WTC11 (cell line): ENCODE data around the gene SLC11A1. TPM values are rescaled to one million over a fixed set of nuclear protein-coding genes. Genes with fewer than 3 reads are reported as not detected.

Source experiments
- ATAC-seq: fragments of 200-7000 bp; cut with Tn5 transposase; 2 replicates; pipeline ENCODE4 v1.10.0; 2021; ENCODE audit warnings: mild to moderate bottlenecking, moderate library complexity
- CTCF ChIA-PET: fragments of 300-600 bp; sonication (Branson Sonifier 250); formaldehyde crosslinking; loops from one replicate; lab custom pipeline; 2021; ENCODE audit warnings: antibody characterized with exemption; lab: Charles Lee
- POLR2A ChIA-PET: fragments of 350-600 bp; sonication (Branson Sonifier 250); formaldehyde crosslinking; loops from one replicate; lab custom pipeline; 2021; ENCODE audit warnings: antibody characterized with exemption; lab: Charles Lee
- DNase-seq: peaks from one replicate; pipeline ENCODE4 v3.0.0; 2021; ENCODE audit warnings: low spot score
- H3K27ac Mint-ChIP-seq: 2 replicates; pipeline ENCODE4 v1.8.0; 2021; ENCODE audit warnings: mixed read lengths
- H3K27me3 Mint-ChIP-seq: 2 replicates; pipeline ENCODE4 v1.8.0; 2021; ENCODE audit warnings: low read depth, mild to moderate bottlenecking, moderate library complexity, mixed read lengths
- H3K36me3 Mint-ChIP-seq: 2 replicates; pipeline ENCODE4 v1.8.0; 2021; ENCODE audit warnings: mixed read lengths
- H3K4me1 Mint-ChIP-seq: 2 replicates; pipeline ENCODE4 v1.8.0; 2022; ENCODE audit warnings: mixed read lengths
- H3K4me3 Mint-ChIP-seq: 2 replicates; pipeline ENCODE4 v1.8.0; 2021; ENCODE audit warnings: mild to moderate bottlenecking, moderate library complexity, mixed read lengths
- H3K9me3 Mint-ChIP-seq: 2 replicates; pipeline ENCODE4 v1.8.0; 2021; ENCODE audit warnings: mixed read lengths
- AFF4 ChIP-seq: sonication (generic); formaldehyde crosslinking; IDR thresholded peaks from 2 replicates; pipeline ENCODE4 v1.8.1; 2023; ENCODE audit warnings: mild to moderate bottlenecking, missing genetic modification reagents, borderline replicate concordance
- ATF1 ChIP-seq: sonication (generic); formaldehyde crosslinking; IDR thresholded peaks from 2 replicates; pipeline ENCODE4 v1.8.1; 2023; ENCODE audit warnings: mild to moderate bottlenecking, moderate library complexity, missing genetic modification reagents
- EMX1 ChIP-seq: fragments of 250-450 bp; sonication (Bioruptor Pico); IDR thresholded peaks from 2 replicates; pipeline ENCODE4 v1.8.0; 2021; ENCODE audit warnings: mild to moderate bottlenecking
- ESRRA ChIP-seq: sonication (generic); formaldehyde crosslinking; IDR thresholded peaks from 2 replicates; pipeline ENCODE4 v1.8.1; 2022; ENCODE audit warnings: mild to moderate bottlenecking, missing genetic modification reagents, borderline replicate concordance
- GABPB1 ChIP-seq: sonication (generic); formaldehyde crosslinking; IDR thresholded peaks from 2 replicates; pipeline ENCODE4 v1.8.1; 2023; ENCODE audit warnings: mild to moderate bottlenecking, missing genetic modification reagents
- GRHL2 ChIP-seq: fragments of 250-450 bp; sonication (Bioruptor Pico); IDR thresholded peaks from 2 replicates; pipeline ENCODE4 v1.8.0; 2022; ENCODE audit warnings: mild to moderate bottlenecking, moderate library complexity; ENCODE audit not compliant: insufficient replicate concordance, severe bottlenecking
- NFYB ChIP-seq: sonication (generic); formaldehyde crosslinking; conservative IDR thresholded peaks from 2 replicates; pipeline ENCODE4 v1.8.0; 2022; ENCODE audit warnings: low read depth, missing genetic modification reagents
- NR2C2 ChIP-seq: sonication (generic); formaldehyde crosslinking; IDR thresholded peaks from 2 replicates; pipeline ENCODE4 v1.8.0; 2022; ENCODE audit warnings: mild to moderate bottlenecking, missing genetic modification reagents
- ZNF121 ChIP-seq: sonication (generic); formaldehyde crosslinking; IDR thresholded peaks from 2 replicates; pipeline ENCODE4 v1.8.0; 2023; ENCODE audit warnings: missing genetic modification reagents
- ZNF317 ChIP-seq: sonication (generic); formaldehyde crosslinking; IDR thresholded peaks from 2 replicates; pipeline ENCODE4 v1.8.1; 2023; ENCODE audit warnings: low read depth, mild to moderate bottlenecking, moderate library complexity, missing genetic modification reagents, borderline replicate concordance
- ZNF425 ChIP-seq: fragments of 250-450 bp; sonication (Bioruptor Pico); conservative IDR thresholded peaks from 2 replicates; pipeline ENCODE4 v1.9.0; 2021; ENCODE audit warnings: mild to moderate bottlenecking
- total RNA-seq: library from RNA; stranded (reverse); gene quantifications from 3 replicates; pipeline ENCODE4 v1.2.3, GENCODE V29; 2021
- TF ChIP-seq, protein P1 (sequence below): sonication (generic); formaldehyde crosslinking; IDR thresholded peaks from 2 replicates; pipeline ENCODE4 v1.8.0; 2022; ENCODE audit warnings: mild to moderate bottlenecking, missing genetic modification reagents
- TF ChIP-seq, protein P2 (sequence below): fragments of 250-450 bp; sonication (Bioruptor Pico); IDR thresholded peaks from 2 replicates; pipeline ENCODE4 v1.9.0; 2021; ENCODE audit warnings: mild to moderate bottlenecking, borderline replicate concordance

Gene SLC11A1
- total RNA-seq, 1 experiment from 2014 or later = 0.31 TPM

GRCh38 chr2:218418321-218418716 is 36.2 kb downstream of the SLC11A1 start (continued):
- TF ChIP-seq AFF4 (CRISPR knock-in tag) = no peak
- TF ChIP-seq, all 79 proteins: peak for 0

DNA sequence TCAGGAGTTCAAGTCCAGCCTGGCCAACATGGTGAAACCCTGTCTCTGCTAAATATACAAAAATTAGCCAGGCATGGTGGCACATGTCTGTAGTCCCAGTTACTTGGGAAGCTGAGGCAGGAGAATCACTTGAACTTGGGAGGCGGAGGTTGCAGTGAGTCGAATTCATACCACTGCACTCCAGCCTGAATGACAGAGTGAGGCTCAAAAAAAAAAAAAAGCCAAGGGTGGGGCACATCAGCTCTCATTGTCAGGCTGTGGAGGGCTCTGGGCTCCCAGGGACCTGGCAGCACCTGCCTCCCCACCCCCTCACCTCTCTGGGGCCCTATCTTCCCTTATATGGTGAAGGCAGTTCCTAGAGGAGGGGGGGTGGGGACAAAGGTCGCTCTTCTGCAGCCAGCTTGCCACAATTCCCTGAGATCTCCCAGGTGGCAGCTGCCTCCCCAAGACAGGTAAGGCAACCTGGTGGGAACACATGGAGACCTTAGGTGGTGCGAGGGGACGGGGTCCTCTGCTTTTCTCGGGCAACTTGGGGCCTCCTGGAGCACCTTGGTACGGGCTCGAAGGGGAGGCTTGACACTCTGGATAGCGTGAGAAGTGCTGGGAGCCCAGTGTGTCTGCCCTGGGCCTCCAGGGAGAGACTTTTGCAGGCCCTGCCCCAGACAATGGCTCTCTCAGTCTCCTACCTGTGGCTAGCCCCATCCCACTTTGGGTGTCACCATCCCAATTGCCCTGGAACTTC is 36.8 kb downstream of the SLC11A1 start, which contains the start of gene VIL1:
TSS of gene VIL1 (plus strand) at position 407 of the 742 bp plus-strand sequence. CDS start 4,656 bp downstream, outside the sequence.
- ChIA-PET CTCF (interaction anchor here (0.8 kb wide), 1 partner anchor 292 kb away, joined by 3 read pairs; the partner anchor contains the start of gene TTLL4), POLR2A (interaction anchor here (0.6 to 0.9 kb wide), 2 partner anchors 13 to 58 kb away, joined by 3 read pairs; no protein-coding TSS in a partner anchor)
- TF ChIP-seq EMX1 (CRISPR knock-in tag) (no peak), ZNF121 (CRISPR knock-in tag) (no peak), GABPB1 (CRISPR knock-in tag) (0 out of 2 replicates have a peak, but pooled peaks have one; percentile 53), ATF1 (CRISPR knock-in tag) (no peak), ZNF425 (no peak), NFYB (CRISPR knock-in tag) (no peak)
- Mint-ChIP-seq H3K27me3 (no peaks in the 10 kb centered on the region; the same call in 1 of the 2 replicates), H3K9me3 (no peaks in the 10 kb centered on the region), H3K4me3 (no peak within 1 kb of the TSS), H3K4me1 (peaks cover 6% of the 10 kb centered on the region), H3K27ac (no peak within 1 kb of the TSS), H3K36me3 (no peaks in the 10 kb centered on the region)
- peak; percentile 90 for ATAC-seq
- DNase-seq = no peak

DNA sequence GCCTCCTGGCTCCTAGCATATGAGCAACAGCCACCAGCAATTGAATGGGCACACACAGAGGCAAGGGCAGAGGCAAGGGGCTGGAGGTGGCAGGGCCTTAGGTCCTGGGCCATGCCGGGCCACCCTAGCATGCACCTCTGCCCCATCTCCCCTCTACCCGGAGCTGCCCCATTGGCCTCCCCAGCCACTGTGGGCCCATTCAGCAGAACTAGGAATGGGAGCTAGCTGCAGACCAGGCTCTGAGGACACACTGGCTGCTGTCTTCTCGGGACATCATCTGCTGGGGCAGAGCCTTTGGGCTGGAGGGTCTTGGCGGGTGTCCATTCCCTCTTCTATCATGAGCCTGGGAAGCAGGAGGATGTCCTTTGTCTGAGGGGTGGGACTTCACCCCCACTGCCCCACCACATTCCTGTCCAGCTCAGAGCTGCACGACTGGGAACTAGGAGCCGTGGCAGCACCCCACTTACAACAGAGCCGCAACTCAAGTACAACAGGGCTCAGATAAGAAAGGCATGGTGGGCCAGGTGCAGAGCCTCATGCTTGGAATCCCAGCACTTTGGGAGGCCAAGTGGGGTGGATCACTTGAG is 37.6 kb downstream of the SLC11A1 start:
- ChIA-PET CTCF (interaction anchor here (0.8 kb wide), 1 partner anchor 291 kb away, joined by 3 read pairs; the partner anchor contains the start of gene TTLL4), POLR2A (interaction anchor here (0.9 kb wide), 1 partner anchor 14 kb away, joined by 3 read pairs; no protein-coding TSS in a partner anchor)
- Mint-ChIP-seq H3K4me1 (peaks cover 6% of the 10 kb centered on the region), H3K9me3 (no peaks in the 10 kb centered on the region), H3K4me3 (no peak overlapping the region), H3K36me3 (no peaks in the 10 kb centered on the region), H3K27me3 (no peaks in the 10 kb centered on the region; the same call in 1 of the 2 replicates), H3K27ac (no peak overlapping the region)
- DNase-seq (no peak), ATAC-seq (no peak)
- TF ChIP-seq, protein P1, sequence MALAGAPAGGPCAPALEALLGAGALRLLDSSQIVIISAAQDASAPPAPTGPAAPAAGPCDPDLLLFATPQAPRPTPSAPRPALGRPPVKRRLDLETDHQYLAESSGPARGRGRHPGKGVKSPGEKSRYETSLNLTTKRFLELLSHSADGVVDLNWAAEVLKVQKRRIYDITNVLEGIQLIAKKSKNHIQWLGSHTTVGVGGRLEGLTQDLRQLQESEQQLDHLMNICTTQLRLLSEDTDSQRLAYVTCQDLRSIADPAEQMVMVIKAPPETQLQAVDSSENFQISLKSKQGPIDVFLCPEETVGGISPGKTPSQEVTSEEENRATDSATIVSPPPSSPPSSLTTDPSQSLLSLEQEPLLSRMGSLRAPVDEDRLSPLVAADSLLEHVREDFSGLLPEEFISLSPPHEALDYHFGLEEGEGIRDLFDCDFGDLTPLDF (CRISPR knock-in tag) = no peak
- TF ChIP-seq GRHL2 (CRISPR knock-in tag) (no peak), NR2C2 (no peak)

- TF ChIP-seq ESRRA (CRISPR knock-in tag) = no peak
- TF ChIP-seq, protein P2, sequence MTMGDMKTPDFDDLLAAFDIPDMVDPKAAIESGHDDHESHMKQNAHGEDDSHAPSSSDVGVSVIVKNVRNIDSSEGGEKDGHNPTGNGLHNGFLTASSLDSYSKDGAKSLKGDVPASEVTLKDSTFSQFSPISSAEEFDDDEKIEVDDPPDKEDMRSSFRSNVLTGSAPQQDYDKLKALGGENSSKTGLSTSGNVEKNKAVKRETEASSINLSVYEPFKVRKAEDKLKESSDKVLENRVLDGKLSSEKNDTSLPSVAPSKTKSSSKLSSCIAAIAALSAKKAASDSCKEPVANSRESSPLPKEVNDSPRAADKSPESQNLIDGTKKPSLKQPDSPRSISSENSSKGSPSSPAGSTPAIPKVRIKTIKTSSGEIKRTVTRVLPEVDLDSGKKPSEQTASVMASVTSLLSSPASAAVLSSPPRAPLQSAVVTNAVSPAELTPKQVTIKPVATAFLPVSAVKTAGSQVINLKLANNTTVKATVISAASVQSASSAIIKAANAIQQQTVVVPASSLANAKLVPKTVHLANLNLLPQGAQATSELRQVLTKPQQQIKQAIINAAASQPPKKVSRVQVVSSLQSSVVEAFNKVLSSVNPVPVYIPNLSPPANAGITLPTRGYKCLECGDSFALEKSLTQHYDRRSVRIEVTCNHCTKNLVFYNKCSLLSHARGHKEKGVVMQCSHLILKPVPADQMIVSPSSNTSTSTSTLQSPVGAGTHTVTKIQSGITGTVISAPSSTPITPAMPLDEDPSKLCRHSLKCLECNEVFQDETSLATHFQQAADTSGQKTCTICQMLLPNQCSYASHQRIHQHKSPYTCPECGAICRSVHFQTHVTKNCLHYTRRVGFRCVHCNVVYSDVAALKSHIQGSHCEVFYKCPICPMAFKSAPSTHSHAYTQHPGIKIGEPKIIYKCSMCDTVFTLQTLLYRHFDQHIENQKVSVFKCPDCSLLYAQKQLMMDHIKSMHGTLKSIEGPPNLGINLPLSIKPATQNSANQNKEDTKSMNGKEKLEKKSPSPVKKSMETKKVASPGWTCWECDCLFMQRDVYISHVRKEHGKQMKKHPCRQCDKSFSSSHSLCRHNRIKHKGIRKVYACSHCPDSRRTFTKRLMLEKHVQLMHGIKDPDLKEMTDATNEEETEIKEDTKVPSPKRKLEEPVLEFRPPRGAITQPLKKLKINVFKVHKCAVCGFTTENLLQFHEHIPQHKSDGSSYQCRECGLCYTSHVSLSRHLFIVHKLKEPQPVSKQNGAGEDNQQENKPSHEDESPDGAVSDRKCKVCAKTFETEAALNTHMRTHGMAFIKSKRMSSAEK (CRISPR knock-in tag) = no peak
- no peak for TF ChIP-seq ZNF317
- DNase-seq (no peak), ATAC-seq (no peak)
- Mint-ChIP-seq H3K4me3 (no peak overlapping the region), H3K9me3 (no peaks in the 10 kb centered on the region), H3K4me1 (peaks cover 6% of the 10 kb centered on the region), H3K27me3 (no peaks in the 10 kb centered on the region; the same call in 1 of the 2 replicates), H3K27ac (no peak overlapping the region), H3K36me3 (no peaks in the 10 kb centered on the region)
- ChIA-PET POLR2A (no interaction called here), CTCF (interaction anchor here (0.7 to 1.2 kb wide), 3 partner anchors 26 to 575 kb away, joined by 3 to 4 read pairs (median 3); no protein-coding TSS in a partner anchor)
Observed at GRCh38 chr2:218421027-218421426, 39.0 kb downstream of the SLC11A1 start.
